Heart left ventricle (tissue), 16 donors: ENCODE results near the gene ZNF124. TPM values are rescaled to one million over a fixed set of nuclear protein-coding genes. Genes with fewer than 3 reads are reported as not detected.

Experiments used
- ATAC-seq, 4 donors: fragments of 200-7000 bp; cut with Tn5 transposase; one replicate each; pipeline ENCODE4 v1.9.1; 2020 to 2022; ENCODE audit warnings: moderate library complexity in 4 of 4, mild to moderate bottlenecking in 3 of 4, moderate number of reproducible peaks in 1 of 4
- DNase-seq, 5 donors: peaks; one replicate each; pipeline ENCODE4 v3.0.0-alpha.2; 2020
- H3K27ac ChIP-seq, 12 donors: fragments of 200-600 bp; sonication (generic) in 4 of 12; one replicate each; pipeline versions ENCODE4 v1.5.0 to v1.8.0; 2016 to 2022; ENCODE audit warnings: mild to moderate bottlenecking in 2 of 12
- H3K27me3 ChIP-seq, 9 donors: fragments of 200-600 bp; sonication (generic) in 2 of 9; one replicate each; pipeline versions ENCODE4 v1.5.1 to v1.8.0; 2016 to 2022; ENCODE audit warnings: mild to moderate bottlenecking in 3 of 9
- H3K36me3 ChIP-seq, 9 donors: fragments of 200-600 bp; sonication (generic) in 2 of 9; one replicate each; pipeline versions ENCODE4 v1.5.0 to v1.8.0; 2018 to 2022; ENCODE audit warnings: mild to moderate bottlenecking in 2 of 9
- H3K4me1 ChIP-seq, 12 donors: fragments of 200-600 bp; sonication (generic) in 4 of 12; one replicate each; pipeline versions ENCODE4 v1.5.0 to v1.8.0; 2016 to 2022; ENCODE audit warnings: mild to moderate bottlenecking in 3 of 12
- H3K4me3 ChIP-seq, 12 donors: fragments of 200-600 bp; sonication (generic) in 4 of 12; one replicate each; pipeline versions ENCODE4 v1.5.0 to v1.8.0; 2017 to 2022; ENCODE audit warnings: mild to moderate bottlenecking in 9 of 12, moderate library complexity in 4 of 12
- H3K9me3 ChIP-seq, 12 donors: fragments of 200-600 bp; sonication (generic) in 4 of 12; one replicate each; pipeline versions ENCODE4 v1.5.0 to v1.8.0; 2016 to 2022; ENCODE audit warnings: mild to moderate bottlenecking in 1 of 12
- CTCF ChIP-seq, 12 donors: fragments of 200-600 bp; sonication (generic) in 4 of 12; IDR thresholded peaks; one replicate each; pipeline versions ENCODE4 v1.5.0 to v1.8.0; 2018 to 2022; ENCODE audit warnings: antibody characterized with exemption in 12 of 12, mild to moderate bottlenecking in 5 of 12
- POLR2A ChIP-seq, 2 donors: fragments of 450-650 bp; IDR thresholded peaks; one replicate each; pipeline ENCODE4 v1.6.1; 2017; ENCODE audit warnings: antibody characterized with exemption in 2 of 2, mild to moderate bottlenecking in 2 of 2, moderate library complexity in 2 of 2
- WGBS, 4 donors: extraction: QIAGEN DNeasy Blood & Tissue Kit in 2 of 4; methylation state at CpG; one replicate each; pipeline versions ENCODE4 v1.1.5 to v1.1.7; 2013 to 2018; 5-methylcytosine and 5-hydroxymethylcytosine counted together
- intact Hi-C, 10 donors: fragments of 100-400 bp; cut with DNase I; formaldehyde crosslinking; loops; one replicate each; pipeline versions ENCODE4 v1.11.1 to v1.14.2; 2022
- polyA plus RNA-seq, 2 donors: library from polyadenylated mRNA; stranded (reverse); fragments of 200-250 nt; gene quantifications; one replicate each; pipeline ENCODE4 v1.2.3, GENCODE V29; 2013
- total RNA-seq, 9 donors: library from RNA; depleted of rRNA in 2 of 9; stranded (reverse); fragments of >200 nt in 2 of 9; fragmentation: NEBNext Ultra II Directional in 3 of 9; extraction: Animal tissue kit (Norgen Biotek cat#: 25700) in 3 of 9; gene quantifications; one replicate each; pipeline versions ENCODE4 v1.1.0 to v1.2.4, GENCODE V29; 2016 to 2023
- donor health status: ischemic (EF 13 %, LVEDD 7.1; RV severe dilation, severe dysfunction).
- donor health status: healthy with polysubstance abuse.
- donor health status: DM: no; HTN: yes; CAD: no.
- donor health status: DM: no; HTN: no; CAD: no.
- donor health status: ischemic (EF 25% LVEDD 6.9; RV normal size, moderate dysfunction).
- donor health status: ischemic (EF 25% LVEDD 5.7; RV mildly dilated, moderate dysfunction).
- donor health status: healthy.
- donor health status: DM: yes; HTN: yes; CAD: no.
- donor health status: ischemic (EF 35%, LVEDD 5.7; RV mildly dilated, moderate dysfunction).
- donor health status: nonischemic (EF 11% LVEDD 7.7; RV severe dilation, severe dysfunction).
- donor health status: DM: yes; HTN: yes; CAD: no.
- donor health status: PGD.
- donor health status: ischemic (EF 29% LVEDD 5.4; RV normal size, mild dysfunction).
- donor health status: nonischemic (EF 23%, LVEDD 6.1; RV moderate dilation, normal function).

ZNF124 gene
- total and polyA plus RNA-seq, 11 donors, result 0.30 to 13.8 (median 9.9) TPM

DNA sequence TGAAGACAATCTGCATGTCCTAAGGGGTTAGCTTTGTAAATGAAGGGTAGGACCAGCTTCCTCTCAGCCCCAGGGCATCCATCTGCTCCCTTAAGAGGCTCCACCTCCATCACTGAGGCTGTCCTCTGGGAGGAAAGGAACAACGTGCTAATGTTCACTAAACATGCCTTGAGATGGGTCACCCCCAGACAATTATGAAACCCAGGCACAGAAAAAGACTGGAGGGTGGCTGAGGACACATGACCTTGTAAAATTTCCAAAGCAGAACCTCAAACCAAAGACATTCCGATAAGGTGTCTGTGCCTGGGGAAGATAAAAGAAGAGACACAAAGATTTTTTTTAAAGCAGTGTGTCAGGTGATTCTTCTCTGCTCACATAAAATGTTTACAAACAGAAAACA, 37.6 kb upstream of the ZNF124 start:
- H3K9me3 ChIP-seq, result no peaks in the 10 kb centered on the region
- intact Hi-C loops, result no loop called here
- no peaks in the 10 kb centered on the region for H3K27me3 ChIP-seq
- ATAC-seq, result no peak
- peak overlapping the region in 10 of 12 donors; percentile 58 to 100 (median 88) for H3K4me3 ChIP-seq
- TF ChIP-seq CTCF (IDR thresholded peaks at IDR 0.05) (no peak), POLR2A (IDR thresholded peaks at IDR 0.05) (no peak)
- no peak for DNase-seq
- H3K4me1 ChIP-seq, result peaks cover 3 to 42% (median 19%) of the 10 kb centered on the region in 12 donors
- peaks cover 0 to 19% (median 0%) of the 10 kb centered on the region in 9 donors for H3K36me3 ChIP-seq
- 14 to 25% (median 19%) methylated on average over 2 of the region's 2 CpGs for whole genome bisulfite sequencing, 4 donors
- no peak overlapping the region for H3K27ac ChIP-seq

DNA sequence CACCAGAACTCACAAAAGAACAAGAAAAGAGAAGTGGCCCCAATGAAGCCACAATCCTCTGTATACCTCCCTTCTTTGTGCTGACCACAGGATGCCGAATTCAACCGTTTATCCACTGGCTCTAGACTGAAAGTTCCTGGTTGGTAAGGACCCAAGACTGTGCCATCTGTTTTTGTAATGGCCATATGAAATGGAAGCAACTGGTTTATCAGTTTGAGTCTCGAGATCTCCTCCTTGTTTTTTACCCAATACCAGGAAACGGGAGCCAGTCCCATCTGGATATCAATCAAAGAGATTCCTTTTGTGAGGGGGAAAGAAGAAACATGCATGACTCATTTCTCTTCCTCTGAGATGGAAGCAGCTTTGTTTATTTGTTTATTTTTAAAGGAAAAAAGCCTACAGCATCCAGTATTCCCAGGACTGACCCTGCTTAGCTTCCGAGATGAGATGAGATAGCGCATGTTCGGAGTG, 32.4 kb upstream of the ZNF124 start:
- Histone ChIP-seq H3K9me3 (no peaks in the 10 kb centered on the region), H3K4me3 (no peak overlapping the region), H3K27me3 (no peaks in the 10 kb centered on the region), H3K4me1 (peaks cover 0 to 29% (median 8%) of the 10 kb centered on the region in 12 donors), H3K36me3 (peaks cover 0 to 57% (median 15%) of the 10 kb centered on the region in 9 donors), H3K27ac (peak overlapping the region in 3 of 12 donors; percentile 1 to 36 (median 18))
- no peak for DNase-seq
- peak in 2 of 4 donors; percentile 36 to 80 for ATAC-seq
- WGBS, 4 donors, result 51 to 69% (median 61%) methylated on average over 7 of the region's 7 CpGs
- intact Hi-C loops, result no loop called here
- no peak for TF ChIP-seq CTCF (IDR thresholded peaks at IDR 0.05)
- no peak for TF ChIP-seq POLR2A (IDR thresholded peaks at IDR 0.05)

DNA sequence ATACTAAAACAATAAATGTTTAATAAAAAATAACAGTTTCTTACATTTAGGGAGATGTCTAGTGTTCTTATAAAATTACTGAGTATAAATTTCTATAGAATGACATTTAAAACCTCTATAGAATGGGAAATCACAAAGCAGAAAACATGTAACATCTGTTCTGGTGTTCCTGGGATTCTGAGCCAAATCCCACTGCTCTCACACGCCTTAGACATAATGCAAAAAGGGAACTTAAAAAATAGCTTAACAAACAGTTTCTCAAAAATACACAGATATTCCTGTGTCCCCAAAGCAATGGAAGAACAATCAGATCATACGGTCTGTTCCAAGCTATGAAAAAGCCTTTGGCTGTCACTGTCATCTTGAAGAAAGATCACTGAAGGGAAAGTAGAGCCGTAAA, 27.0 kb upstream of the ZNF124 start:
- intact Hi-C loops, result no loop called here
- WGBS, 4 donors, result 66 to 79% (median 70%) methylated on average over 3 of the region's 3 CpGs
- H3K9me3 ChIP-seq, result peaks cover 0 to 42% (median 13%) of the 10 kb centered on the region in 12 donors
- TF ChIP-seq CTCF (IDR thresholded peaks at IDR 0.05) (no peak), POLR2A (IDR thresholded peaks at IDR 0.05) (no peak)
- H3K27me3 ChIP-seq, result no peaks in the 10 kb centered on the region
- no peak overlapping the region for H3K27ac ChIP-seq
- H3K4me3 ChIP-seq, result no peak overlapping the region
- ATAC-seq (no peak), DNase-seq (no peak)
- no peaks in the 10 kb centered on the region for H3K4me1 ChIP-seq
- H3K36me3 ChIP-seq, result peaks cover 6 to 88% (median 60%) of the 10 kb centered on the region in 9 donors

- DNase-seq (no peak), ATAC-seq (no peak)
- no peak for TF ChIP-seq CTCF (IDR thresholded peaks at IDR 0.05)
- no peak for TF ChIP-seq POLR2A (IDR thresholded peaks at IDR 0.05)
- Histone ChIP-seq H3K4me1 (no peaks in the 10 kb centered on the region), H3K27ac (no peak overlapping the region), H3K4me3 (no peak overlapping the region), H3K36me3 (peaks cover 9 to 99% (median 59%) of the 10 kb centered on the region in 9 donors), H3K27me3 (no peaks in the 10 kb centered on the region), H3K9me3 (peaks cover 0 to 91% (median 54%) of the 10 kb centered on the region in 12 donors)
- intact Hi-C loops, result no loop called here
These were observed 22.1 kb upstream of the ZNF124 start for GRCh38 chr1:247193958-247194357.
